HG03095 (cell line): ENCODE data around the gene MAP3K14.

Source experiments
- ATAC-seq: cut with Tn5 transposase; IDR thresholded peaks from one replicate; pipeline ENCODE4 v1.9.1; 2021; ENCODE audit warnings: moderate library complexity; ENCODE audit not compliant: unreplicated experiment

MAP3K14 gene

GRCh38 chr17:45284176-45285140 is 32.4 kb downstream of the MAP3K14 start:
- ATAC-seq: no peak

GRCh38 chr17:45283711-45284110 is 33.1 kb downstream of the MAP3K14 start:
- no peak for ATAC-seq

- ATAC-seq: no peak
Observed at GRCh38 chr17:45282683-45283644, 33.9 kb downstream of the MAP3K14 start.

GRCh38 chr17:45279898-45280297 is 36.9 kb downstream of the MAP3K14 start:
- no peak for ATAC-seq

GRCh38 chr17:45277992-45278391 is 38.8 kb downstream of the MAP3K14 start:
- no peak for ATAC-seq

DNA sequence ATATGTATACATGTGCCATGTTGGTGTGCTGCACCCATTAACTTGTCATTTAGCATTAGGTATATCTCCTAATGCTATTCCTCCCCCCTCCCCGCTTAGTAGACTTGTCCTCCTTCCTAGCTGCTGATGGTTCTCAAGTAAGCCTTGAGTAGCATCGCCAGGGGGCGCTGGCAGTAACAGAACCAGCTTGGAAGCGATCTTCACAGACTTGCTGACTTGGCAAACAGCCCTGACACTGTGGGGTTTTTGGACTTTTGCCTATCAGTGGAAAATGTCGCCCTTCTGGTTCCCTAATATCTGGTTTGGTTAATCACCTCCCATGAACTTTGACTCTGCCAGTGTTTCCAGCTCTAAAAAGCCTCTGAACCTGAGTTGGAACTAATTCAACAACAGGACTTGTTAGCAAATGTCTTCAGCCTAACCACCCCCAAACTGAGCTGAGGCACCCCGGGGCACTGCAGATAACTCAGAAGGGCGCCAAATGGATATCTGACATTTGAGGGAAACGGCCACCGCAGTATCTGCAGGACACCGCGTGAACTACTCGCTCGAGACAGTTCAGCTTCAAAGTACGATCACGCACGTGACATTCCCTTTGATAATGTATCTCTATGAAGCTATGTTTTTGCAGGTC is 39.5 kb downstream of the MAP3K14 start:
- no peak for ATAC-seq

GRCh38 chr17:45276031-45276430 is 40.8 kb downstream of the MAP3K14 start:
- no peak for ATAC-seq

DNA sequence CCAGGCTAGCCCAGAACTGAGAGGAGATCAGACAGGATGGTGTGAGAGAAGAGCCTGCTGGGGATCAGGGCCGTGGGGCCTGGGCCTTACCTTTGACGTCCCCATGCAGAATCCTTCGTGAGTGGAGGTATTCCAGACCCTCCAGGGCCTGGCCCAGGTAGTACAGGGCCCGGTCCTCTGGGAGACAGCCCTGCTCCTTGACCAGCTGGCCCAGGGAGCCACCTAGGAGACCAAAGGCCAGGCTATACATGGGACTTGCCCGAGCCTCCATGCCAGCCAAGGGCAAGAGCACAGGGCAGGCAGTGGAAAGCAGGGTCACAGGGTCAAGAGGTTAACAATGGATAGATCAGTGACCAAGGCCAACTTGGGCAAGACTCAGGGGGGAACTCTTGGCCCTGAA is 42.8 kb downstream of the MAP3K14 start:
- ATAC-seq: no peak

GRCh38 chr17:45273551-45273957 is 43.3 kb downstream of the MAP3K14 start:
- ATAC-seq: no peak

DNA sequence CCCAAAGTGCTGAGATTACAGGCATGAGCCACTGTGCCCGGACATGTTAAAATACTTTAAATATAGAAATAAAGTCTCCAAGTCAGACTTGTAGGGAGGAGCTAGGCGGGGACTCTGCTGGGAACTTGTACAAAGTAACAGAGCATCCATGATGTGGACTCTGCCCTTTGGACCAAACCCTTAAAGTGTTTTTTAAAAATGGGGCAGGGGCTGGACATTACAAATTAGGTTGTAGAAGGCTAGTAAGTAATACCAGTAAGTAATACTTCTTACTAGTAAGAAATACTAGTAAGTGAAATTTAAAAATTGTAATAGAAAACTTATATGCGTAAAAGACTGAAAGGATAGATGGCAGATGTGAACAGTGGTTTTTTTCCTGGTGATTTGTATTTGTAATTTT is 45.2 kb downstream of the MAP3K14 start:
- ATAC-seq: no peak

GRCh38 chr17:45270828-45271418 is 45.9 kb downstream of the MAP3K14 start:
- ATAC-seq: no peak

DNA sequence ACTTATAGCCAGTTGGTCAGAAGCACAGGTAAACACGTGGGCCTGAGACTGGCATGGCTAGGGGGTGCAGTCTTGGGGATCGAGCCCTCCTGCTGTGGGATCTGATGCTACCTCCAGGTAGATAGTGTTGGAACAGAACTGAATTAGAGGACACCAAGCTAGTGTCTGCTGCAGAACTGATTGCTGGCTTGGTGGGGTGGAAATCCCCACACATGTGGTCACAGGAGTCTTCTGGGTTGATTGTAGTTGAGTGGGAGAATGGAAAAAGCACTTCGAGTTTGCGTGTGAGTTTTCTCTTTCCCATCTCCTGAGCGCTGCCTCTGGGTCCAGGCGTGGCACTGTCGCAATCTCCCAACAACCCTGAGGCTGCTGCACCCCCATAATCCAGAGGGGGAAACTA is 46.9 kb downstream of the MAP3K14 start:
- ATAC-seq: no peak

DNA sequence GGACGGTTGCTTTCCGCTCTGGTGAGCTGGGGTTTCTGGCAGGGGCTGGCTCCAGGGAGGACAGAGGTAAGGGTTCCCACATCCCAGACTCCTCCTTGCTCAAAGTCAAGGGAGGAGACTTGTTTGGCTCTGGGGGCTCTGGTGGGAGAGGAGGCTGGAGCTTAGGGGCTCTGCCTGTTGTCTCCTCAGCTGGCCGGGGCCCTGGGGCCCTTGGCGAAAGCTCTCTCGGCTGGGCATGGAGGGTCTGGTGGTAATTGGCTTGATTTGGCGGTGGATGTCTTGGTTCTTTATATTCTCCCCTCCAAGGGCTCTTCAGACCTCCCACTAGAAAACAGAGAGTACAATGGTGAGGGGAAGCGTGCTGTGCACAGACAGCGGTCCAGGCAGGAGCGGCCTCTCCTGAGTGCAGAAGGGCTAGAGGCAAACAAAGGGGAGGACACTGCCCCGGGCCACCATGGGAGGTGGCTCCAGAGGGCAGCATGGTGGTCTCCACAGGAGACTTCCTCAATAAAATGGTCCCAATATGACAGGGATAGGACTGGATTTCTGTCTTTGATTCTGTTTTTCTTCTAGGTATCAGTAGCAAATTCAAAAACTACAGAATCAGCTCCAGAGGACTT is 49.3 kb downstream of the MAP3K14 start:
- no peak for ATAC-seq

DNA sequence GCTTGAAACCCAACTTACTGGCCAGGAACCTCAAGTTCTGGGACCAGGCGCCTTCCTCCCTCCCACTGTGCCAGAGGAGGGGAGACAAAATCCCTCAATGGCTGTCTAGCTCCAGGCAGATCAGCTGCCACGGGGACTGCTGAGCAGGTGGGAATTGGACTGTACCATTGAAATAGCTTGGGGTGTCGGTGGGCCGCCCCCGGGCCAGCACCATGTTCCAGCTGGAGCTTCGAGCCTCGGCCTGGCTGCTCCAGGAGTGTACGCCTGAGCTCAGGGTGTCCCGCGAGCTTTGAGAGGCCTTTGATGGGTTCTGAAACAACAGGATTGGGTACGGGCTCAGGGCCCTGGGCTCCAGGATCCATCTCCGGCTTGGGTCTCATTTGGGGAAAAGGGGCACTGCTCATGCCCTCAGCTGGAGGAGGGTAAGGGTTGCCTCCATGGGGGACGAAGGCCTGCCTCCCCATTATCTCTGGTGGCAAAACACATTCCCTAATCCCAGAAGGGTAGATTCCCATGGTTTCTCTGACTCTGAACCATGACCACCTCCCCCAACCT is 50.4 kb downstream of the MAP3K14 start:
- ATAC-seq: no peak

DNA sequence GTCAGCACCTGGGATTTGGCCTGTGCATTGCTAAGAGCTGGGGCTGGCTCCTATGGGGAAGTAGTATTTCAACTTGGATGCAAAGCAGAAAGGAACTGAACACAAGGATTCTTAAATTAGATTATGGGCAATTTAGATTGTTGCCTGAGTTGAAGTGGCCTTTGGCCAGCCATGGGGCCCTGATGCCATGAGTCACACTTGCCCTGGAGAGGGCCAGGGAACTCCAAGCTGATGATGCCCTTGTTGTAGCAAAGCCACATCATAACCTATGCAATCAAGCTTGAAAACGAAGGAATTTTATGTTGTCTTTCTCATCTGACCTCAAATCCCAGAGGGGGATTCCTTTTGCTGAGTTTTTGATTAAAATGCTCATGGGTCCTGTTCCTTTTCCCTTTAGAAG is 51.0 kb downstream of the MAP3K14 start:
- ATAC-seq: no peak

GRCh38 chr17:45264988-45265387 is 51.8 kb downstream of the MAP3K14 start:
- no peak for ATAC-seq

DNA sequence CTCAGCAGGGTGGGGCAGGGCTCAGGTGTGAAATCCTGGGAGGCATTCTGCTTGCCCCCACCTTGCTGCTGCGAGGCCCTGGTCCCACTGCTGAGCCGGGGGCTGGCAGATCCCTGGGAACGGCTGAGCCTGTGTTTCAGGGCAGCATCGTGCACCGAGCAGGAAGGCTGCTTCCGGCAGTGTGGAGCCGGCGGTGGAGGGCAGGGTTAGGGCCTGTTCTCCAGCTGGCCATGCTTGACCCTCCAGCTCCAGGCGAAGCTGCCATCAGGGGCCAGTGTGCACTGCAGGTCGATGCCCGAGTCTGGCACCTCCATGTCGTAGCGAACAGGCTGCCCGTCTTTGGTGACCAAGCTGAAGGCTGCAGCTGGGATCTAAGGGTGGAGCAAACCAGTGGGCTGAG is 52.4 kb downstream of the MAP3K14 start:
- ATAC-seq: no peak

- no peak for ATAC-seq
Observed at GRCh38 chr17:45263477-45263860, 53.4 kb downstream of the MAP3K14 start.

DNA sequence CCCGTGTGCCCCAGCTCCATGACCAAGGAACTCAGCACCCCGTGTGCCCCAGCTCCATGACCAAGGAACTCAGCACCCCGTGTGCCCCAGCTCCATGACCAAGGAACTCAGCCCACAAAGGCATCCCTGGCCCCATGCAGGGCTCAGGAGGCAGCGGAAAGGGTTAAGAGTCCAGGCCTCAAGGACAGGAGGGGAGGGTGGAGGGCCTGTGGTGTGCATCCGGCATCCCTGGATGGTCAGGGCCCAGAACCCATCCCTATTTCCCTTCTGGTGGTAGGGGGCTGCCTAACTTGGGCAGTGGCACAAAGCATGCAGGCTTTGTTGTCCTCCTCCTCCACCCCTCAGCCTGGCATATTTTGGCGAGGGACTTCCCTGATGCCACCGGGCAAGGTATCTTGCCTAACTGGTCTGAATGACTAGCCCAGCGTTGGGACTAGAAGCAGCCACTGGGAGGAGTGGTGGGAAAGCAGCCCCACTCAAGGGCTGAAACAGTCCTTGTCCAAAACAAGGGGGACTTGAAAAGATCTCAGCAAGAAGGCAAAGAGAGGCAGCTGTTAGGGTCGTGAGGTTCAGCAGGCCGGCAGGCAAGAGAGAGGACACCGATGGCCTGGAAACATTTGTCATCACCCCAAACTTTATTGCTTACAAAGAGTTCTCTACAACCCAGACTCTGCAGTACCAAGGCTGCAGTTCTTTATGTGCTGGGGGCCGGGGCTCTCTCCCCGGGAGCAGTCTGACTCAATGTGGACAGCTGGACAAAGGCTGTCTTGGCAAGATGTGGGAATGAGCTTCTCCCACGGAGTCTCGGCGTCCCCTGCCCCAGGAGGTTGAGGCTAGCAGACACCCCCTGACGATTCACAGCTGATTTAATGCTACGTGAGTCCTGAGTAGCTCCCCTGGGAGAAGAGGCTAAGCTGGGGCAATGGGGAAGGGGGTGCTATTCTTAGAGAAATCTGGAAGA is 54.0 kb downstream of the MAP3K14 start:
- no peak for ATAC-seq
